ENCODE measurements around the gene DPP9. TPM values are rescaled to one million over a fixed set of nuclear protein-coding genes. Genes with fewer than 3 reads are reported as not detected.
A peak's percentile ranks its signal among the peaks of the same experiment; 100 is the strongest.

Gene DPP9
- total RNA-seq, 1 experiment from 2014 or later, result 129 TPM

- DNase-seq, result no peak
- no peak overlapping the region for H3K27ac ChIP-seq (ENCODE audit: low read length)
- ChIA-PET POLR2A (ENCODE audit: unreplicated experiment) (no interaction called here), CTCF (no interaction called here)
- no peaks in the 10 kb centered on the region for H3K9me3 ChIP-seq (ENCODE audit: low read length)
- no peak for ATAC-seq
- H3K4me1 ChIP-seq (ENCODE audit: insufficient read depth, low read length), result no peaks in the 10 kb centered on the region
- H3F3A ChIP-seq (ENCODE audit: low read length, unreplicated experiment), result no peaks in the 10 kb centered on the region
- no TSS peak for BruUV-seq (replicated peaks)
- no peak overlapping the region for H3K4me2 ChIP-seq (ENCODE audit: low read length)
- intact Hi-C loops (cut with micrococcal nuclease), result no loop called here
- peaks cover 12% of the 10 kb centered on the region; the same call in 1 of the 2 replicates for H3K36me3 ChIP-seq (ENCODE audit: low read depth, low read length)
- no peak overlapping the region for H3K4me3 ChIP-seq (ENCODE audit: low read length)
- TF ChIP-seq EZH2phosphoT487 (IDR thresholded peaks at IDR 0.05; ENCODE audit: borderline replicate concordance, low read length) (no peak), EZH2 (IDR thresholded peaks at IDR 0.05; ENCODE audit: low read length, unreplicated experiment) (no peak), CTCF (conservative IDR thresholded peaks at IDR 0.05; ENCODE audit: low read depth, low read length) (no peak)
- no peak overlapping the region for H2AFZ ChIP-seq (ENCODE audit: low read length)
- no peaks in the 10 kb centered on the region for H3K27me3 ChIP-seq (ENCODE audit: low read length)
- H3K9me2 ChIP-seq (replicated peaks; ENCODE audit: low read length), result no peaks in the 10 kb centered on the region
- no peak overlapping the region for H3K9ac ChIP-seq (ENCODE audit: low read length)
- H3K79me2 ChIP-seq (ENCODE audit: low read length), result no peaks in the 10 kb centered on the region
- H4K20me1 ChIP-seq (ENCODE audit: low read length), result no peaks in the 10 kb centered on the region
Measured at GRCh38 chr19:4652075-4652474, 71.6 kb downstream of the DPP9 start.

GRCh38 chr19:4650159-4650558, 73.5 kb downstream of the DPP9 start:
- no peak overlapping the region for H2AFZ ChIP-seq (ENCODE audit: low read length)
- intact Hi-C loops (cut with micrococcal nuclease), result no loop called here
- H3K79me2 ChIP-seq (ENCODE audit: low read length), result no peaks in the 10 kb centered on the region
- DNase-seq, result no peak
- ATAC-seq, result 0 out of 2 replicates have a peak, but pooled peaks have one; percentile 14
- no peaks in the 10 kb centered on the region for H3K27me3 ChIP-seq (ENCODE audit: low read length)
- H3K4me3 ChIP-seq (ENCODE audit: low read length), result no peak overlapping the region
- POLR2A ChIA-PET (ENCODE audit: unreplicated experiment), result no interaction called here
- no TSS peak for BruUV-seq (replicated peaks)
- H3K4me1 ChIP-seq (ENCODE audit: insufficient read depth, low read length), result no peaks in the 10 kb centered on the region
- no peaks in the 10 kb centered on the region for H3K9me2 ChIP-seq (replicated peaks; ENCODE audit: low read length)
- no peaks in the 10 kb centered on the region for H4K20me1 ChIP-seq (ENCODE audit: low read length)
- H3K9ac ChIP-seq (ENCODE audit: low read length), result no peak overlapping the region
- H3K27ac ChIP-seq (ENCODE audit: low read length), result no peak overlapping the region
- no peak overlapping the region for H3K4me2 ChIP-seq (ENCODE audit: low read length)
- no peak for TF ChIP-seq EZH2 (IDR thresholded peaks at IDR 0.05; ENCODE audit: low read length, unreplicated experiment)
- no peak for TF ChIP-seq CTCF (conservative IDR thresholded peaks at IDR 0.05; ENCODE audit: low read depth, low read length)
- no peak for TF ChIP-seq EZH2phosphoT487 (IDR thresholded peaks at IDR 0.05; ENCODE audit: borderline replicate concordance, low read length)
- no peaks in the 10 kb centered on the region for H3K9me3 ChIP-seq (ENCODE audit: low read length)
- no peaks in the 10 kb centered on the region for H3F3A ChIP-seq (ENCODE audit: low read length, unreplicated experiment)
- no peaks in the 10 kb centered on the region; the same call in 1 of the 2 replicates for H3K36me3 ChIP-seq (ENCODE audit: low read depth, low read length)
- CTCF ChIA-PET, result no interaction called here

DNA sequence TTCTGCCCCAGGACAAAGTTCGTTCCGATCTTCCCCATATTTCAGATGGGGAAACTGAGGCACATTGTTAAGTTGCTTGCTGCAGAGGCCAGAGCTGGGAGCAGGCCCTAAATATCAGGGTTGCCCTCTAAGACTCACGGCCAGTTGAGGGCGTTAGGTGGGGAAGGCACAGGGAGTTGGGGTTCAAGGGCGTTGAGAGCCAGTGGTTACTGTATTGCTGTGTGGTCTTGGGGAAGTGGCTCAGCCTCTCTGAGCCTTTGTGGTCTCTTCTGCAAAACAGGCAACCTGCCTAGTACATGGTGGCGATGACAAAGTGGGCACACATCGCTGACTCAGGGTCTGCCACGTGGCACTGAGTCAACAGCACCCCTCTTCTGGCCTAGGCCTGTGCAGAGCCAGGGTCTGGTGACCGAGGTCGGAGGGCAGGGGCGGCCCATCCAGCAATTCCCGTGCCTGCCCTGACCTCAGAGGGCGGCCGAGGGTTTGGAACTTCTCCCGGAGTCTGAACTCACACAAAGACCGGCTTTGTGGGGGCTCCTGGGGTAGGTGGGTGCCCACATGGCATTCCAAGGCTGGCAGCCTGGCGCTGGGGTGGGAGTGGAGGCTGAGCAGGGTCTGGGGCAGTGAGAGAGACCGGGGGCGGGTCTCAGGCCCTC, 74.1 kb downstream of the DPP9 start:
- Histone ChIP-seq H3K79me2 (ENCODE audit: low read length) (no peaks in the 10 kb centered on the region), H3K4me3 (ENCODE audit: low read length) (no peak overlapping the region), H3K9me3 (ENCODE audit: low read length) (no peaks in the 10 kb centered on the region), H3K9me2 (replicated peaks; ENCODE audit: low read length) (no peaks in the 10 kb centered on the region), H3K27ac (ENCODE audit: low read length) (no peak overlapping the region), H2AFZ (ENCODE audit: low read length) (no peak overlapping the region), H3K27me3 (ENCODE audit: low read length) (no peaks in the 10 kb centered on the region), H3K36me3 (ENCODE audit: low read depth, low read length) (no peaks in the 10 kb centered on the region; the same call in 1 of the 2 replicates), H3K4me2 (ENCODE audit: low read length) (no peak overlapping the region), H4K20me1 (ENCODE audit: low read length) (no peaks in the 10 kb centered on the region), H3F3A (ENCODE audit: low read length, unreplicated experiment) (no peaks in the 10 kb centered on the region), H3K9ac (ENCODE audit: low read length) (no peak overlapping the region), H3K4me1 (ENCODE audit: insufficient read depth, low read length) (no peaks in the 10 kb centered on the region)
- no peak for DNase-seq
- intact Hi-C loops (cut with micrococcal nuclease), result no loop called here
- CTCF ChIA-PET, result no interaction called here
- BruUV-seq (replicated peaks), result no TSS peak
- TF ChIP-seq EZH2 (IDR thresholded peaks at IDR 0.05; ENCODE audit: low read length, unreplicated experiment) (no peak), EZH2phosphoT487 (IDR thresholded peaks at IDR 0.05; ENCODE audit: borderline replicate concordance, low read length) (no peak), CTCF (conservative IDR thresholded peaks at IDR 0.05; ENCODE audit: low read depth, low read length) (no peak)
- POLR2A ChIA-PET (ENCODE audit: unreplicated experiment), result no interaction called here
- ATAC-seq, result no peak
